Measurements from ENCODE around the gene KIF5C. TPM values are rescaled to one million over a fixed set of nuclear protein-coding genes. Genes with fewer than 3 reads are reported as not detected.
"Not testable (repeated sequence)": the region's sequence is repeated elsewhere in the genome, so short reads cannot be mapped to it uniquely, and the experiment has no call there.

KIF5C gene
- polyA plus RNA-seq, 2 donors: 0.16 to 0.18 TPM

- 81 to 83% methylated on average over 6 of the region's 6 CpGs for WGBS, 2 donors
- H3K27me3 ChIP-seq (ENCODE audit: control insufficient read depth in 1 of 2, insufficient read depth in 2 of 2, low read length in 2 of 2); H3K27ac ChIP-seq (ENCODE audit: low read depth in 2 of 2, low read length in 1 of 2); H3K36me3 ChIP-seq (ENCODE audit: control insufficient read depth in 2 of 2, insufficient read depth in 2 of 2, low read length in 1 of 2); H3K4me3 ChIP-seq (ENCODE audit: low read depth in 1 of 2, low read length in 2 of 2); H3K4me1 ChIP-seq (ENCODE audit: control insufficient read depth in 2 of 2, insufficient read depth in 2 of 2, low read length in 1 of 2); H3K9me3 ChIP-seq (ENCODE audit: control insufficient read depth in 2 of 2, insufficient read depth in 1 of 2, low read depth in 1 of 2, low read length in 1 of 2): not testable (repeated sequence)
These were observed 12.5 kb upstream of the KIF5C start for GRCh38 chr2:148862478-148862877.

GRCh38 chr2:148865512-148865911 is 9.5 kb upstream of the KIF5C start:
- WGBS, 2 donors: 88% methylated on average over 5 of the region's 5 CpGs
- H3K9me3 ChIP-seq (ENCODE audit: control insufficient read depth in 2 of 2, insufficient read depth in 1 of 2, low read depth in 1 of 2, low read length in 1 of 2): no peaks in the 10 kb centered on the region

GRCh38 chr2:148866091-148866490 is 8.9 kb upstream of the KIF5C start:
- Histone ChIP-seq H3K27ac (ENCODE audit: low read depth in 2 of 2, low read length in 1 of 2) (no peak overlapping the region), H3K36me3 (ENCODE audit: control insufficient read depth in 2 of 2, insufficient read depth in 2 of 2, low read length in 1 of 2) (no peaks in the 10 kb centered on the region), H3K4me3 (ENCODE audit: low read depth in 1 of 2, low read length in 2 of 2) (no peak overlapping the region), H3K9me3 (ENCODE audit: control insufficient read depth in 2 of 2, insufficient read depth in 1 of 2, low read depth in 1 of 2, low read length in 1 of 2) (no peaks in the 10 kb centered on the region), H3K4me1 (ENCODE audit: control insufficient read depth in 2 of 2, insufficient read depth in 2 of 2, low read length in 1 of 2) (no peaks in the 10 kb centered on the region), H3K27me3 (ENCODE audit: control insufficient read depth in 1 of 2, insufficient read depth in 2 of 2, low read length in 2 of 2) (peaks cover 0 to 2% of the 10 kb centered on the region in 2 donors)
- WGBS, 2 donors: 61% methylated on average over 4 of the region's 4 CpGs

More at GRCh38 chr2:148865512-148865911, 9.5 kb upstream of the KIF5C start:
- Histone ChIP-seq H3K4me1 (ENCODE audit: control insufficient read depth in 2 of 2, insufficient read depth in 2 of 2, low read length in 1 of 2) (no peaks in the 10 kb centered on the region), H3K27me3 (ENCODE audit: control insufficient read depth in 1 of 2, insufficient read depth in 2 of 2, low read length in 2 of 2) (peaks cover 0 to 2% of the 10 kb centered on the region in 2 donors), H3K27ac (ENCODE audit: low read depth in 2 of 2, low read length in 1 of 2) (no peak overlapping the region), H3K36me3 (ENCODE audit: control insufficient read depth in 2 of 2, insufficient read depth in 2 of 2, low read length in 1 of 2) (no peaks in the 10 kb centered on the region), H3K4me3 (ENCODE audit: low read depth in 1 of 2, low read length in 2 of 2) (no peak overlapping the region)

- peaks cover 0 to 2% of the 10 kb centered on the region in 2 donors for H3K27me3 ChIP-seq (ENCODE audit: control insufficient read depth in 1 of 2, insufficient read depth in 2 of 2, low read length in 2 of 2)
- no peak overlapping the region for H3K27ac ChIP-seq (ENCODE audit: low read depth in 2 of 2, low read length in 1 of 2)
- WGBS, 2 donors: 74 to 77% methylated on average over 4 of the region's 4 CpGs
- H3K4me3 ChIP-seq (ENCODE audit: low read depth in 1 of 2, low read length in 2 of 2): no peak overlapping the region
- no peaks in the 10 kb centered on the region for H3K9me3 ChIP-seq (ENCODE audit: control insufficient read depth in 2 of 2, insufficient read depth in 1 of 2, low read depth in 1 of 2, low read length in 1 of 2)
- H3K4me1 ChIP-seq (ENCODE audit: control insufficient read depth in 2 of 2, insufficient read depth in 2 of 2, low read length in 1 of 2): no peaks in the 10 kb centered on the region
- no peaks in the 10 kb centered on the region for H3K36me3 ChIP-seq (ENCODE audit: control insufficient read depth in 2 of 2, insufficient read depth in 2 of 2, low read length in 1 of 2)
These were observed 7.8 kb upstream of the KIF5C start for GRCh38 chr2:148867079-148867769.

- H3K4me3 ChIP-seq (ENCODE audit: low read depth in 1 of 2, low read length in 2 of 2): peak overlapping the region; percentile 13 to 20
- peaks cover 0 to 2% of the 10 kb centered on the region in 2 donors for H3K9me3 ChIP-seq (ENCODE audit: control insufficient read depth in 2 of 2, insufficient read depth in 1 of 2, low read depth in 1 of 2, low read length in 1 of 2)
- H3K27ac ChIP-seq (ENCODE audit: low read depth in 2 of 2, low read length in 1 of 2): no peak overlapping the region
- WGBS, 2 donors: 1% methylated on average over 28 to 74 of the region's 74 CpGs
- H3K36me3 ChIP-seq (ENCODE audit: control insufficient read depth in 2 of 2, insufficient read depth in 2 of 2, low read length in 1 of 2): no peaks in the 10 kb centered on the region
- H3K4me1 ChIP-seq (ENCODE audit: control insufficient read depth in 2 of 2, insufficient read depth in 2 of 2, low read length in 1 of 2): peaks cover 0 to 4% of the 10 kb centered on the region in 2 donors
- H3K27me3 ChIP-seq (ENCODE audit: control insufficient read depth in 1 of 2, insufficient read depth in 2 of 2, low read length in 2 of 2): peaks cover 0 to 13% of the 10 kb centered on the region in 2 donors
These were observed 492 bp downstream of the KIF5C start for GRCh38 chr2:148875387-148876051.

- Histone ChIP-seq H3K4me1 (ENCODE audit: control insufficient read depth in 2 of 2, insufficient read depth in 2 of 2, low read length in 1 of 2) (peaks cover 0 to 4% of the 10 kb centered on the region in 2 donors), H3K27ac (ENCODE audit: low read depth in 2 of 2, low read length in 1 of 2) (no peak overlapping the region), H3K36me3 (ENCODE audit: control insufficient read depth in 2 of 2, insufficient read depth in 2 of 2, low read length in 1 of 2) (no peaks in the 10 kb centered on the region), H3K4me3 (ENCODE audit: low read depth in 1 of 2, low read length in 2 of 2) (peak overlapping the region in 1 of 2 donors; percentile 20), H3K9me3 (ENCODE audit: control insufficient read depth in 2 of 2, insufficient read depth in 1 of 2, low read depth in 1 of 2, low read length in 1 of 2) (peaks cover 0 to 2% of the 10 kb centered on the region in 2 donors), H3K27me3 (ENCODE audit: control insufficient read depth in 1 of 2, insufficient read depth in 2 of 2, low read length in 2 of 2) (peaks cover 0 to 13% of the 10 kb centered on the region in 2 donors)
- 1 to 4% methylated on average over 24 to 25 of the region's 25 CpGs for WGBS, 2 donors
These were observed 1.2 kb downstream of the KIF5C start for GRCh38 chr2:148876202-148876594.

GRCh38 chr2:148876595-148877402 is 1.8 kb downstream of the KIF5C start:
- no peak overlapping the region for H3K4me3 ChIP-seq (ENCODE audit: low read depth in 1 of 2, low read length in 2 of 2)
- H3K27me3 ChIP-seq (ENCODE audit: control insufficient read depth in 1 of 2, insufficient read depth in 2 of 2, low read length in 2 of 2): peaks cover 0 to 13% of the 10 kb centered on the region in 2 donors
- 12 to 13% methylated on average over 34 of the region's 34 CpGs for WGBS, 2 donors

GRCh38 chr2:148877403-148877740 is 2.3 kb downstream of the KIF5C start:
- H3K36me3 ChIP-seq (ENCODE audit: control insufficient read depth in 2 of 2, insufficient read depth in 2 of 2, low read length in 1 of 2): no peaks in the 10 kb centered on the region
- peaks cover 0 to 13% of the 10 kb centered on the region in 2 donors for H3K27me3 ChIP-seq (ENCODE audit: control insufficient read depth in 1 of 2, insufficient read depth in 2 of 2, low read length in 2 of 2)
- WGBS, 2 donors: 24 to 26% methylated on average over 1 of the region's 1 CpG
- peaks cover 0 to 2% of the 10 kb centered on the region in 2 donors for H3K9me3 ChIP-seq (ENCODE audit: control insufficient read depth in 2 of 2, insufficient read depth in 1 of 2, low read depth in 1 of 2, low read length in 1 of 2)
- peaks cover 0 to 4% of the 10 kb centered on the region in 2 donors for H3K4me1 ChIP-seq (ENCODE audit: control insufficient read depth in 2 of 2, insufficient read depth in 2 of 2, low read length in 1 of 2)
- no peak overlapping the region for H3K4me3 ChIP-seq (ENCODE audit: low read depth in 1 of 2, low read length in 2 of 2)
- no peak overlapping the region for H3K27ac ChIP-seq (ENCODE audit: low read depth in 2 of 2, low read length in 1 of 2)

More at GRCh38 chr2:148876595-148877402, 1.8 kb downstream of the KIF5C start:
- peaks cover 0 to 2% of the 10 kb centered on the region in 2 donors for H3K9me3 ChIP-seq (ENCODE audit: control insufficient read depth in 2 of 2, insufficient read depth in 1 of 2, low read depth in 1 of 2, low read length in 1 of 2)
- H3K27ac ChIP-seq (ENCODE audit: low read depth in 2 of 2, low read length in 1 of 2): no peak overlapping the region
- peaks cover 0 to 4% of the 10 kb centered on the region in 2 donors for H3K4me1 ChIP-seq (ENCODE audit: control insufficient read depth in 2 of 2, insufficient read depth in 2 of 2, low read length in 1 of 2)
- no peaks in the 10 kb centered on the region for H3K36me3 ChIP-seq (ENCODE audit: control insufficient read depth in 2 of 2, insufficient read depth in 2 of 2, low read length in 1 of 2)

GRCh38 chr2:148880636-148881035 is 5.6 kb downstream of the KIF5C start:
- no peaks in the 10 kb centered on the region for H3K36me3 ChIP-seq (ENCODE audit: control insufficient read depth in 2 of 2, insufficient read depth in 2 of 2, low read length in 1 of 2)
- no peak overlapping the region for H3K4me3 ChIP-seq (ENCODE audit: low read depth in 1 of 2, low read length in 2 of 2)
- H3K9me3 ChIP-seq (ENCODE audit: control insufficient read depth in 2 of 2, insufficient read depth in 1 of 2, low read depth in 1 of 2, low read length in 1 of 2): peaks cover 0 to 2% of the 10 kb centered on the region in 2 donors
- 75 to 86% methylated on average over 2 of the region's 2 CpGs for WGBS, 2 donors
- H3K27me3 ChIP-seq (ENCODE audit: control insufficient read depth in 1 of 2, insufficient read depth in 2 of 2, low read length in 2 of 2): peaks cover 0 to 13% of the 10 kb centered on the region in 2 donors
- peaks cover 0 to 4% of the 10 kb centered on the region in 2 donors for H3K4me1 ChIP-seq (ENCODE audit: control insufficient read depth in 2 of 2, insufficient read depth in 2 of 2, low read length in 1 of 2)
- no peak overlapping the region for H3K27ac ChIP-seq (ENCODE audit: low read depth in 2 of 2, low read length in 1 of 2)

Measured in esophagus (tissue), 2 donors.